Kidney (tissue), 22 donors: ENCODE data around the gene COQ10B. TPM values are rescaled to one million over a fixed set of nuclear protein-coding genes. Genes with fewer than 3 reads are reported as not detected.

Source experiments
- DNase-seq, 5 donors: peaks; one replicate each; pipeline ENCODE4 v3.0.0-alpha.2; 2013 to 2020
- FAIRE-seq: peaks from 2 replicates; lab custom pipeline; 2012; peaks lifted over from hg19 to GRCh38; lab: Jason Lieb, UNC
- H3K27ac ChIP-seq, 2 donors: one replicate each; pipeline ENCODE4 v1.7.0; 2013; ENCODE audit warnings: low read depth in 2 of 2, low read length in 2 of 2, inconsistent platforms in 1 of 2
- H3K27me3 ChIP-seq: one replicate; pipeline ENCODE4 v1.7.1; 2013; ENCODE audit warnings: low read length, inconsistent platforms; ENCODE audit not compliant: control insufficient read depth, insufficient read depth
- H3K36me3 ChIP-seq, 3 donors: one replicate each; pipeline versions ENCODE4 v1.7.0 to v1.7.1; 2013; ENCODE audit warnings: low read length in 3 of 3, control low read depth in 1 of 3, inconsistent platforms in 1 of 3; ENCODE audit not compliant: insufficient read depth in 3 of 3, control insufficient read depth in 2 of 3
- H3K4me1 ChIP-seq, 3 donors: one replicate each; pipeline versions ENCODE4 v1.7.0 to v1.7.1; 2013; ENCODE audit warnings: low read length in 3 of 3, inconsistent platforms in 1 of 3, low read depth in 1 of 3; ENCODE audit not compliant: control insufficient read depth in 2 of 3, insufficient read depth in 2 of 3
- H3K4me3 ChIP-seq, 3 donors: one replicate each; pipeline versions ENCODE4 v1.7.0 to v1.8.1; 2013; ENCODE audit warnings: low read length in 3 of 3, control low read depth in 1 of 3, inconsistent platforms in 1 of 3
- H3K9ac ChIP-seq, 3 donors: one replicate each; pipeline versions ENCODE4 v1.7.0 to v1.7.1; 2013; ENCODE audit warnings: low read length in 3 of 3, control low read depth in 1 of 3, inconsistent platforms in 1 of 3
- H3K9me3 ChIP-seq, 3 donors: one replicate each; pipeline versions ENCODE4 v1.7.0 to v1.7.1; 2013; ENCODE audit warnings: low read length in 3 of 3, control low read depth in 1 of 3, inconsistent platforms in 1 of 3; ENCODE audit not compliant: control insufficient read depth in 2 of 3, insufficient read depth in 1 of 3
- intact Hi-C: fragments of 100-400 bp; cut with DNase I; formaldehyde crosslinking; loops from one replicate; pipeline ENCODE4 v1.11.1; 2022
- long read RNA-seq, 10 donors: library from polyadenylated mRNA in 1 of 10; unstranded in 1 of 10; transcript quantifications; one replicate each; pipeline ENCODE4 v2.0.0 and lab custom pipeline, GENCODE V29; 2021 to 2026
- polyA plus RNA-seq: library from polyadenylated mRNA; stranded (reverse); fragments of 350-450 nt; fragmentation: Illumina TruSeq; extraction: RNeasy Lipid Tissue Mini Kit (QIAGEN cat#74804); gene quantifications from one replicate; pipeline ENCODE4 v1.2.3, GENCODE V29; 2014; ENCODE audit warnings: low read depth, low replicate concordance; ENCODE audit not compliant: insufficient read depth
- total RNA-seq: library from RNA; stranded (reverse); fragmentation: NEBNext Ultra II Directional; extraction: Animal tissue kit (Norgen Biotek cat#: 25700); gene quantifications from one replicate; pipeline ENCODE4 v1.2.1, GENCODE V29; 2021
- TF ChIP-seq, protein P1 (sequence below): IDR thresholded peaks from 3 replicates; pipeline ENCODE4 v1.5.1; 2012; ENCODE audit warnings: mild to moderate bottlenecking, moderate library complexity, borderline replicate concordance; ENCODE audit not compliant: insufficient read depth; ENCODE audit errors: extremely low read depth
- donor health status: control.
- donor health status: control.
- donor health status: control.
- donor health status: control.
- donor health status: control.
- donor health status: DM: yes; HTN: yes; CAD: no.
- donor health status: Normal renal cell carcinoma (clear cell type).

COQ10B gene
- 28.6 TPM for total RNA-seq
- 31.2 TPM for polyA plus RNA-seq
- long read RNA-seq, donor 1, partial matches to known transcripts = 8 of 11 reads
- long read RNA-seq, donor 1, other reads (novel, unspliced or antisense) = 0 of 11 reads
- long read RNA-seq, donor 2, transcript COQ10B-201 (5 exons, 2,239 nt) = major isoform, 5 of 748 reads
- long read RNA-seq, donor 2, partial matches to known transcripts = 732 of 748 reads
- long read RNA-seq, donor 2, other reads (novel, unspliced or antisense) = 11 of 748 reads
- long read RNA-seq, donor 3, transcript COQ10B-201 (5 exons, 2,239 nt) = major isoform, 9 of 2,024 reads
- long read RNA-seq, donor 3, partial matches to known transcripts = 1,765 of 2,024 reads
- long read RNA-seq, donor 3, other reads (novel, unspliced or antisense) = 250 of 2,024 reads
- long read RNA-seq, donor 4, transcript COQ10B-201 (5 exons, 2,239 nt) = major isoform, 7 of 7 reads
- long read RNA-seq, donor 4, partial matches to known transcripts = 0 of 7 reads
- long read RNA-seq, donor 4, other reads (novel, unspliced or antisense) = 0 of 7 reads
- long read RNA-seq, donor 5 = 0 reads
- long read RNA-seq, donor 6, transcript COQ10B-201 (5 exons, 2,239 nt) = major isoform, 9 of 1,764 reads
- long read RNA-seq, donor 6, partial matches to known transcripts = 1,595 of 1,764 reads
- long read RNA-seq, donor 6, other reads (novel, unspliced or antisense) = 159 of 1,764 reads
- long read RNA-seq, donor 7, transcript COQ10B-201 (5 exons, 2,239 nt) = major isoform, 42 of 48 reads
- long read RNA-seq, donor 7, partial matches to known transcripts = 1 of 48 reads
- long read RNA-seq, donor 7, other reads (novel, unspliced or antisense) = 3 of 48 reads
- long read RNA-seq, donor 8, partial matches to known transcripts = 550 of 588 reads
- long read RNA-seq, donor 8, other reads (novel, unspliced or antisense) = 36 of 588 reads
- long read RNA-seq, donor 9, partial matches to known transcripts = 0 of 4 reads
- long read RNA-seq, donor 9, other reads (novel, unspliced or antisense) = 0 of 4 reads
- long read RNA-seq, donor 10, transcript COQ10B-201 (5 exons, 2,239 nt) = major isoform, 5 of 995 reads
- long read RNA-seq, donor 10, partial matches to known transcripts = 925 of 995 reads
- long read RNA-seq, donor 10, other reads (novel, unspliced or antisense) = 65 of 995 reads

DNA sequence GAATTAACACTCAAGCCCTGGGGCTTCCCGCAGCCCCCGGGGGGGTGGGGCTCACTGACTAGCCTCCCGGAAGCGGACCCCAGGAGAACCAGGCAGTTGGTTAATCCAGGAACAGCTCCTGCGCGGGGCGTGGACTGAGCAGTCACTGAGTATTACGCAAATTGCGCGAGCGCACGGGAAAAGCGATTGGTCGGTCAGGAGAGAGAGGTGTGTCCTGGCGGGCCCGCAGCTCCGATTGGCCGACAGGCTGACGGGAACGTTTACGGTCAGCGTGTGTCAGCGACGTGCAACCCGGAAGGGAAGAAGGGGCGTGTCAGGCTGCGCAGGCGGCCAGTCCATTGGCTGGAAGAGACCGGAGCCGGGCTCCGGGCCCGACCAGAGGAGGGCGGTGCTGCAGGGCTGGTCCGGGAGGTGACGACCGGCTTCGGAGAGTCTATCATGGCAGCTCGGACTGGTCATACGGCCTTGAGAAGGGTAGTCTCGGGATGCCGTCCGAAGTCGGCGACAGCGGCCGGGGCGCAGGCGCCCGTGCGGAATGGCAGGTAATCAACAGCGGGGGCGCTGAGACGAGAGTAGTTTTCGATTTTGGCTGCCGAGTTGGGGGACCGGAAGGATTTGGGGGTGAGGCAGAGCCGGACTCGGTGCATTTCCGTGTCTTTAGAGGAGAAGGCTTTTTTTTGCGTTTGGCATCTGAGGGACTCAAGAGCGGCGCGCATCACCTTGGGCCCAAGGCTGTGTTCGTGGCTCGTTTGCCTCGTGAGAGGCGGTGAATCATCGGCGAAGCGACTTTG lies at the start of gene COQ10B:
Gene COQ10B, plus strand, starts transcription at position 430 of the 791 bp plus-strand sequence. Its CDS starts 9 bp downstream, at position 439.
- Histone ChIP-seq H3K9me3 (no peaks in the 10 kb centered on the region), H3K27ac (peak within 1 kb of the TSS; percentile 100), H3K36me3 (no peaks in the 10 kb centered on the region), H3K9ac (peak within 1 kb of the TSS; percentile 94 to 100 (median 100)), H3K4me1 (peaks cover 0 to 16% (median 13%) of the 10 kb centered on the region in 3 donors), H3K4me3 (peak within 1 kb of the TSS; percentile 97 to 100 (median 97)), H3K27me3 (no peaks in the 10 kb centered on the region)
- peak; percentile 91 for FAIRE-seq
- intact Hi-C loops = no loop called here
- peak; percentile 99 to 100 (median 100) for DNase-seq
- TF ChIP-seq, protein P1, sequence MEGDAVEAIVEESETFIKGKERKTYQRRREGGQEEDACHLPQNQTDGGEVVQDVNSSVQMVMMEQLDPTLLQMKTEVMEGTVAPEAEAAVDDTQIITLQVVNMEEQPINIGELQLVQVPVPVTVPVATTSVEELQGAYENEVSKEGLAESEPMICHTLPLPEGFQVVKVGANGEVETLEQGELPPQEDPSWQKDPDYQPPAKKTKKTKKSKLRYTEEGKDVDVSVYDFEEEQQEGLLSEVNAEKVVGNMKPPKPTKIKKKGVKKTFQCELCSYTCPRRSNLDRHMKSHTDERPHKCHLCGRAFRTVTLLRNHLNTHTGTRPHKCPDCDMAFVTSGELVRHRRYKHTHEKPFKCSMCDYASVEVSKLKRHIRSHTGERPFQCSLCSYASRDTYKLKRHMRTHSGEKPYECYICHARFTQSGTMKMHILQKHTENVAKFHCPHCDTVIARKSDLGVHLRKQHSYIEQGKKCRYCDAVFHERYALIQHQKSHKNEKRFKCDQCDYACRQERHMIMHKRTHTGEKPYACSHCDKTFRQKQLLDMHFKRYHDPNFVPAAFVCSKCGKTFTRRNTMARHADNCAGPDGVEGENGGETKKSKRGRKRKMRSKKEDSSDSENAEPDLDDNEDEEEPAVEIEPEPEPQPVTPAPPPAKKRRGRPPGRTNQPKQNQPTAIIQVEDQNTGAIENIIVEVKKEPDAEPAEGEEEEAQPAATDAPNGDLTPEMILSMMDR = peak; percentile 21

DNA sequence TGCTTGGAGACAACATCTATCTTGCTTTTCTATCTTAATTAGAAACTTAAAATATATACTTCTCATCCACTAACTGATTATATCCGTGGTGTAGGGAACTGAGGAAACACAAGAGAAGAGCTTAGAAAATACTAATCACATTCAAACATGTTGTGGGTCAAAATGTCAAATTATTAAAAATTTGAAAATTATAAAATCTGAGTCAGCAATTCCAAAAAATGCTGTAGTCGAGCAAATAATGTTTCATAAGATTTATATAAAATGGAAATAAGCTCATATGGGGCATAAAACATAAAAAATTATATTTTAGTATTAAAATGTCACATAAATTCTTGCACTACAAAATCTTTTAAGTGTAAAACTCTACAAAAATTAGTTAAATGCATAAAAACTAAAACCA lies 47.8 kb upstream of the COQ10B start:
- Histone ChIP-seq H3K4me3 (no peak overlapping the region), H3K36me3 (peaks cover 18 to 82% (median 52%) of the 10 kb centered on the region in 3 donors), H3K27me3 (no peaks in the 10 kb centered on the region), H3K9ac (no peak overlapping the region), H3K4me1 (no peaks in the 10 kb centered on the region), H3K27ac (no peak overlapping the region), H3K9me3 (no peaks in the 10 kb centered on the region)
- DNase-seq = no peak
- TF ChIP-seq, protein P1 = no peak
- intact Hi-C loops = no loop called here
- FAIRE-seq = peak; percentile 52

DNA sequence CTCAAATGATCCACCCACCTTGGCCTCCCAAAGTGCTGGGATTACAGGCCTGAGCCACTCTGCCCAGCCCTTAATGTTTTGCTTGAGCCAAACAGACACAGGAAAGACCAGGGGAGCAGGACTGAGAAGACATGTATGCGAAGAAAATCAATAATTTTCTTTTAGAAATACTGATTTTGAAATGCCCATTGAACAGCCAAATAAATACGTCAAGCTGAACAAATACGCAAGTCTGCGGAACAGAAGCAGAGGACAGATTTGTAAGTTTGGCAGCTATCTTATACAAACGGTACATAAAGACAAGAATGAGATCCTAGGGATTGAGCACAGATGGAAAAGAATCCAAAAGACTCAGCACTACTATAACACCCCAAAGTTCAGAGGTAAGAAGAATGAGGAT lies 39.3 kb upstream of the COQ10B start:
- no peaks in the 10 kb centered on the region for H3K9me3 ChIP-seq
- H3K4me3 ChIP-seq = no peak overlapping the region
- FAIRE-seq (no peak), DNase-seq (no peak)
- TF ChIP-seq, protein P1 = no peak
- no peak overlapping the region for H3K9ac ChIP-seq
- no peaks in the 10 kb centered on the region for H3K27me3 ChIP-seq
- H3K36me3 ChIP-seq = peaks cover 18 to 61% (median 33%) of the 10 kb centered on the region in 3 donors
- no peaks in the 10 kb centered on the region for H3K4me1 ChIP-seq
- intact Hi-C loops = no loop called here
- no peak overlapping the region for H3K27ac ChIP-seq
